Choroid plexus epithelial cell (primary cell): ENCODE results near the gene RASGRP1.
A peak's percentile ranks its signal among the peaks of the same experiment; 100 is the strongest.

ENCODE experiments used
- DNase-seq: peaks from one replicate; pipeline ENCODE4 v3.0.0-alpha.2; 2010; ENCODE audit warnings: low read depth
- H3K4me3 ChIP-seq: 2 replicates; pipeline ENCODE4 v1.5.1; 2011; ENCODE audit warnings: low read depth, mild to moderate bottlenecking, control low read depth, low read length, moderate library complexity
- CTCF ChIP-seq: conservative IDR thresholded peaks from 2 replicates; pipeline ENCODE4 v1.5.1; 2011; ENCODE audit warnings: low read depth, mild to moderate bottlenecking, control low read depth, inconsistent platforms, low read length, moderate library complexity

Gene RASGRP1

GRCh38 chr15:38474155-38474757 lies 90.4 kb downstream of the RASGRP1 start:
- peak; percentile 79 for TF ChIP-seq CTCF
- no peak overlapping the region for H3K4me3 ChIP-seq
- DNase-seq: peak; percentile 83

DNA sequence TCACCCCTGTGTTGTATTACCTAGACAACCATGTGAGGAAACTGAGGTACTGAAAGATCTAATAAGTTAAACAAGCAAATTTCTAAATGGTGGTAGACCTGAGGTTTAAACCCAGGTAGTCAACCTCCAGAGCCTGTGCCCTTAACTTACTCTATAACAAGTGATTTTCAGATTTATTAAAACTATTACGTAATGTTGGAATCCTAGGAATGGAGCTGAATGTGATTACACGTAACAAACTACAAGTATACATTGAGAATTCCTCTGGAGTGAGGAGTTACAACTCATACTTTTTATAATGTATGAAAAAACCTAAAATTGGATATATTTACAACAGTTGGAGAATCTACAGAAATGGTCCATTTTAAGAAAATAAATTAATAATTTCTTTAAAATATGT lies 92.6 kb downstream of the RASGRP1 start:
- no peak for TF ChIP-seq CTCF
- DNase-seq: peak; percentile 41

GRCh38 chr15:38470816-38471215 lies 93.8 kb downstream of the RASGRP1 start:
- TF ChIP-seq CTCF: no peak
- DNase-seq: no peak
- no peak overlapping the region for H3K4me3 ChIP-seq

More for the DNA sequence above, 92.6 kb downstream of the RASGRP1 start:
- H3K4me3 ChIP-seq: no peak overlapping the region

GRCh38 chr15:38464675-38465074 lies 99.9 kb downstream of the RASGRP1 start:
- TF ChIP-seq CTCF: no peak
- DNase-seq: no peak
- no peak overlapping the region for H3K4me3 ChIP-seq

DNA sequence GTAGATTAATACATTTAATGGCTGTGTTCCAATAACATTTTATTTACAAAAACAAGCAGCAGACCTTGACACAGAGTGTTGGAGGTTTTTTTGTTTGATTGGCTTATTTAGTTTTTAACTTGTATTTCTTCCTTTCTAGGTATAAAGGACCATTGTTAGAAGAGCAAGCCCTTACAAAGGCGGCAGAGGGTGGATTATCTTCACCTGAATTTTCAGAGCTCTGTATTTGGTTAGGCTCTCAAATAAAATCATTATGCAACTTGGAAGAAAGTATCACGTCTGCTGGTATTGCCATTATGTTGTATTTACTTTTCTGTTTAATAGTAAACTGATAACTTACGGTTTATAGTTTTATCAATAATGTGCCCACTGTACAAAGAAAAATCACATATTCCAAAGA lies 100.7 kb downstream of the RASGRP1 start:
- no peak for DNase-seq
- no peak for TF ChIP-seq CTCF
- no peak overlapping the region for H3K4me3 ChIP-seq

- DNase-seq: peak; percentile 60
Observed at GRCh38 chr15:38461066-38461833, 103.4 kb downstream of the RASGRP1 start.

More at GRCh38 chr15:38461066-38461833, 103.4 kb downstream of the RASGRP1 start:
- H3K4me3 ChIP-seq: no peak overlapping the region
- no peak for TF ChIP-seq CTCF
